ENCODE measurements around the gene PNPT1. TPM values are rescaled to one million over a fixed set of nuclear protein-coding genes. Genes with fewer than 3 reads are reported as not detected.
A peak's percentile ranks its signal among the peaks of the same experiment; 100 is the strongest.

The PNPT1 gene
- total and polyA plus RNA-seq, 2 of the 13 experiments (the other 11 are each of a cell fraction or from before 2014, with no cell fraction given) = 23.4 to 61.0 TPM

DNA sequence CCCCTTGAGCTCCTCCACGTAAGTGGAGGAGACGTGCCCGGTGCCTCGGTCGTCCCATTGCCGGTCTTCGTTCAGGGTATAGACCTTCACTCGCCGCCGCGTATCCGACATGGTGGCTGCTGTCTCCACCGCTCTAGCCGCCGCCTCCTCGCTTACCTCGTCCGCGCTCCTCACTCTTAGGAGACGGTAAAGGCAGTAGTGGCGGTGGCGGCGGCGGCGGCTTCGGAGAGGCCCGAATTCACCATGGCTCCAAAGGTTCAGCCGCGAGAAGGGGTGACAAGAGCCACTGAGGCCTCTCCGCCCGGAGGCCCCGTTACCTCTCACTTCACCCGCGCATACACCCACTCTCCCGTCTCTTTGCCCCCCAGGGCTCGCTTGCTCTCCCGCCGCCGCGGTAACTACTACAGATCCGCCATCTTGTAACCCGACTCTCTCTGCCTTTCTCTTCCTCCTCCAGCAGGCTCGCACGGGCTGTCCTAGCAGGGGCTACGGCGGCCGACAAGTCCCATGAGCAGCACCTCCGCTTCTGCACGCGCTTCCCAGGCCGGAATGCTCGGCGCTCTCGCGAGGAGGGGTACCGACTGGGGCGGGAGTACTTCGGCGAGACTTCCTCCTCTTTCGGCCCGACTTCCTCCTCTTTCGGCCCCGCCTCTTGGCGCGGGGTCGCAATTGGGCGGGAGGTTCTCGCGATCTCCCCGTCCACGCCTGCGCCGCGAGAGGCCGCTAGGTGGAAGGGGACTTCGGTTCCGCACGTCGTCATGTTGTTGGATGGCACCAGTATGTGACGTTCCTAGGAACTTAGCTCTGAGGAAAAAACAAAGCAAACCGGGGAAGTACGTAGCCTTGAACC, 76.2 kb downstream of the PNPT1 start, which contains the start of gene PPP4R3B (continued):
- TF ChIP-seq PRDM10 (CRISPR knock-in tag; IDR thresholded peaks at IDR 0.05; ENCODE audit: low read depth) (peak; percentile 67; the same call in 1 of the 2 replicates), ZNF790 (CRISPR knock-in tag; IDR thresholded peaks at IDR 0.05; ENCODE audit: borderline replicate concordance) (peak; percentile 80; the same call in 1 of the 2 replicates), ZNF503 (CRISPR knock-in tag; IDR thresholded peaks at IDR 0.05) (peak; percentile 88), ZNF713 (CRISPR knock-in tag; IDR thresholded peaks at IDR 0.05) (peak; percentile 84), TOPORS (CRISPR knock-in tag; IDR thresholded peaks at IDR 0.05) (peak; percentile 82; the same call in 1 of the 2 replicates), DNMT3B (CRISPR knock-in tag; conservative IDR thresholded peaks at IDR 0.05) (peak; percentile 80; the same call in 1 of the 2 replicates), HBP1 (CRISPR knock-in tag; IDR thresholded peaks at IDR 0.05; ENCODE audit: low read depth) (peak; percentile 91), CERS6 (CRISPR knock-in tag; IDR thresholded peaks at IDR 0.05) (no peak), FOXJ3 (CRISPR knock-in tag; IDR thresholded peaks at IDR 0.05; ENCODE audit: borderline replicate concordance) (peak; percentile 80; the same call in 1 of the 2 replicates), ZNF33B (CRISPR knock-in tag; IDR thresholded peaks at IDR 0.05) (peak; percentile 18), KLF15 (CRISPR knock-in tag; IDR thresholded peaks at IDR 0.05; ENCODE audit: borderline replicate concordance) (peak; percentile 71), KDM4B (CRISPR knock-in tag; IDR thresholded peaks at IDR 0.05) (peak; percentile 87; the same call in 1 of the 2 replicates), HOXA9 (CRISPR knock-in tag; IDR thresholded peaks at IDR 0.05; ENCODE audit: borderline replicate concordance) (no peak)
- TF ChIP-seq, protein P1, sequence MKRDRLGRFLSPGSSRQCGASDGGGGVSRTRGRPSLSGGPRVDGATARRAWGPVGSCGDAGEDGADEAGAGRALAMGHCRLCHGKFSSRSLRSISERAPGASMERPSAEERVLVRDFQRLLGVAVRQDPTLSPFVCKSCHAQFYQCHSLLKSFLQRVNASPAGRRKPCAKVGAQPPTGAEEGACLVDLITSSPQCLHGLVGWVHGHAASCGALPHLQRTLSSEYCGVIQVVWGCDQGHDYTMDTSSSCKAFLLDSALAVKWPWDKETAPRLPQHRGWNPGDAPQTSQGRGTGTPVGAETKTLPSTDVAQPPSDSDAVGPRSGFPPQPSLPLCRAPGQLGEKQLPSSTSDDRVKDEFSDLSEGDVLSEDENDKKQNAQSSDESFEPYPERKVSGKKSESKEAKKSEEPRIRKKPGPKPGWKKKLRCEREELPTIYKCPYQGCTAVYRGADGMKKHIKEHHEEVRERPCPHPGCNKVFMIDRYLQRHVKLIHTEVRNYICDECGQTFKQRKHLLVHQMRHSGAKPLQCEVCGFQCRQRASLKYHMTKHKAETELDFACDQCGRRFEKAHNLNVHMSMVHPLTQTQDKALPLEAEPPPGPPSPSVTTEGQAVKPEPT (CRISPR knock-in tag; IDR thresholded peaks at IDR 0.05; ENCODE audit: low read depth) = 0 out of 2 replicates have a peak, but pooled peaks have one; percentile 67
